HepG2 (cell line): ENCODE data around the gene MGA. TPM values are rescaled to one million over a fixed set of nuclear protein-coding genes. Genes with fewer than 3 reads are reported as not detected.
A peak's percentile ranks its signal among the peaks of the same experiment; 100 is the strongest.

Experiments
- ARNT ChIP-seq: fragments of 450-650 bp; IDR thresholded peaks from 2 replicates; pipeline ENCODE4 v1.6.1; 2017
- BATF2 ChIP-seq: sonication (generic); formaldehyde crosslinking; IDR thresholded peaks from 2 replicates; pipeline ENCODE4 v1.8.0; 2022; ENCODE audit warnings: mild to moderate bottlenecking, missing genetic modification reagents, moderate library complexity
- CSRNP2 ChIP-seq: sonication (generic); formaldehyde crosslinking; conservative IDR thresholded peaks from 2 replicates; pipeline ENCODE4 v1.8.0; 2022; ENCODE audit warnings: low read depth, missing genetic modification reagents
- EP300 ChIP-seq, 3 experiments: sonication (generic) in 1 of 3; formaldehyde crosslinking in 1 of 3; IDR thresholded peaks; 2 replicates each; pipeline versions ENCODE4 v1.5.1 to v1.6.1; 2011 to 2020; ENCODE audit warnings: low read depth in 2 of 3, low read length in 2 of 3, borderline replicate concordance in 1 of 3, improper control_type of control experiment in 1 of 3, mild to moderate bottlenecking in 1 of 3, missing genetic modification reagents in 1 of 3, moderate library complexity in 1 of 3
- FUBP1 ChIP-seq: sonication (generic); formaldehyde crosslinking; IDR thresholded peaks from 2 replicates; pipeline ENCODE4 v1.5.1; 2020; ENCODE audit warnings: missing genetic modification reagents, mild to moderate bottlenecking, borderline replicate concordance
- KLF12 ChIP-seq: sonication (generic); formaldehyde crosslinking; IDR thresholded peaks from 2 replicates; pipeline ENCODE4 v1.4.0; 2020; ENCODE audit warnings: missing genetic modification reagents, borderline replicate concordance
- MLXIP ChIP-seq: sonication (generic); formaldehyde crosslinking; IDR thresholded peaks from 2 replicates; pipeline ENCODE4 v1.9.0; 2021; ENCODE audit warnings: missing genetic modification reagents, borderline replicate concordance
- PHB2 ChIP-seq: fragments of 450-650 bp; IDR thresholded peaks from 2 replicates; pipeline ENCODE4 v1.6.1; 2018; ENCODE audit not compliant: partially characterized antibody
- PLRG1 ChIP-seq: fragments of 450-650 bp; conservative IDR thresholded peaks from 2 replicates; pipeline ENCODE4 v1.6.1; 2016
- TEAD2 ChIP-seq: sonication (generic); formaldehyde crosslinking; IDR thresholded peaks from 2 replicates; pipeline ENCODE4 v1.9.0; 2021; ENCODE audit warnings: missing genetic modification reagents
- TERF1 ChIP-seq: sonication (generic); formaldehyde crosslinking; IDR thresholded peaks from 2 replicates; pipeline ENCODE4 v1.8.0; 2022; ENCODE audit warnings: mild to moderate bottlenecking, missing genetic modification reagents, moderate library complexity
- U2AF1 ChIP-seq: fragments of 200-400 bp; formaldehyde crosslinking; optimal IDR thresholded peaks from 2 replicates; pipeline ENCODE3; 2017; ENCODE audit warnings: mild to moderate bottlenecking, low read depth, low read length
- ZNF180 ChIP-seq: sonication (generic); formaldehyde crosslinking; IDR thresholded peaks from 2 replicates; pipeline ENCODE4 v1.4.0; 2020; ENCODE audit warnings: low read depth, missing genetic modification reagents, borderline replicate concordance
- ZNF512B ChIP-seq: sonication (generic); formaldehyde crosslinking; IDR thresholded peaks from 2 replicates; pipeline ENCODE4 v1.5.1; 2020; ENCODE audit warnings: missing genetic modification reagents, mild to moderate bottlenecking, borderline replicate concordance
- ZSCAN9 ChIP-seq: IDR thresholded peaks from 2 replicates; pipeline ENCODE4 v1.6.1; 2016; ENCODE audit warnings: borderline replicate concordance
- polyA plus RNA-seq, 8 experiments: library from polyadenylated mRNA; depleted of rRNA in 3 of 8; stranded (reverse) in 7 of 8; unstranded in 1 of 8; fragments of >200 nt; fragmentation: Illumina TruSeq in 4 of 8; extraction: Trizol in 4 of 8; gene quantifications; 2 replicates each; pipeline versions ENCODE4 v1.2.1 to v1.2.3, GENCODE V29; 2011 to 2016; ENCODE audit warnings: low read depth in 4 of 8, missing spikeins in 1 of 8, mixed read lengths in 1 of 8; ENCODE audit not compliant: insufficient read depth in 1 of 8
- total RNA-seq, 5 experiments: library from RNA; depleted of rRNA; stranded (reverse); fragments of >200 nt; fragmentation: Illumina TruSeq; extraction: Trizol; gene quantifications; 2 replicates each; pipeline ENCODE4 v1.2.3, GENCODE V29; 2016; ENCODE audit warnings: low read depth in 1 of 5

MGA gene
- total and polyA plus RNA-seq, 2 of the 13 experiments (the other 11 are each of a cell fraction or from before 2014, with no cell fraction given): 5.3 to 59.0 TPM

GRCh38 chr15:41621200-41622193 lies 38.7 kb upstream of the MGA start (continued):
- TF ChIP-seq BATF2 (CRISPR knock-in tag) (peak; percentile 99), PHB2 (no peak), KLF12 (CRISPR knock-in tag) (peak; percentile 22), ARNT (no peak), FUBP1 (CRISPR knock-in tag) (no peak), ZNF180 (peak; percentile 58; the same call in 1 of the 2 replicates), ZNF512B (CRISPR knock-in tag) (no peak), EP300 (IDR thresholded peaks at IDR 0.05; ENCODE audit: low read depth in 2 of 2, low read length in 2 of 2) (peak in 1 of 2 experiments; percentile 38; a peak in 1 of 4 replicates), EP300 (CRISPR knock-in tag; IDR thresholded peaks at IDR 0.05; ENCODE audit: borderline replicate concordance) (no peak; the same call in none of the 2 replicates), ZSCAN9 (peak; percentile 94), TERF1 (no peak; the same call in 1 of the 2 replicates), MLXIP (CRISPR knock-in tag) (peak; percentile 84), PLRG1 (no peak), TEAD2 (CRISPR knock-in tag) (peak; percentile 96), CSRNP2 (CRISPR knock-in tag) (peak; percentile 97; the same call in 1 of the 2 replicates), U2AF1 (peak; percentile 67)
